Keratinocyte (primary cell): ENCODE measurements around the gene MICALL1. TPM values are rescaled to one million over a fixed set of nuclear protein-coding genes. Genes with fewer than 3 reads are reported as not detected.
A peak's percentile ranks its signal among the peaks of the same experiment; 100 is the strongest.

Source experiments
- DNase-seq: peaks from one replicate; pipeline ENCODE4 v3.0.0-alpha.2; 2011; ENCODE audit warnings: low read depth, missing footprints, low spot score
- FAIRE-seq: peaks from 2 replicates; lab custom pipeline; 2011; peaks lifted over from hg19 to GRCh38; lab: Jason Lieb, UNC
- H2AFZ ChIP-seq: 2 replicates; pipeline ENCODE4 v1.6.0; 2012; ENCODE audit warnings: low read length, control low read depth, inconsistent platforms; ENCODE audit not compliant: control insufficient read depth
- H3K27ac ChIP-seq: 2 replicates; pipeline ENCODE4 v1.5.1; 2011; ENCODE audit warnings: low read length; ENCODE audit not compliant: control insufficient read depth, insufficient read depth
- H3K27me3 ChIP-seq: 3 replicates; pipeline ENCODE4 v1.6.0; 2011; ENCODE audit warnings: low read length; ENCODE audit not compliant: control insufficient read depth, insufficient read depth; ENCODE audit errors: extremely low read depth
- H3K36me3 ChIP-seq, 2 experiments: 2 replicates in 1 of 2; 3 replicates in 1 of 2; pipeline ENCODE4 v1.5.1; 2011; ENCODE audit warnings: low read length in 2 of 2, mild to moderate bottlenecking in 1 of 2; ENCODE audit not compliant: control insufficient read depth in 2 of 2, insufficient read depth in 2 of 2; ENCODE audit errors: extremely low read depth in 1 of 2
- H3K4me1 ChIP-seq: 3 replicates; pipeline ENCODE4 v1.5.1; 2011; ENCODE audit warnings: low read length; ENCODE audit not compliant: control insufficient read depth, insufficient read depth; ENCODE audit errors: extremely low read depth
- H3K4me2 ChIP-seq: 3 replicates; pipeline ENCODE4 v1.6.0; 2011; ENCODE audit warnings: low read depth, low read length; ENCODE audit not compliant: control insufficient read depth, insufficient read depth; ENCODE audit errors: extremely low read depth
- H3K4me3 ChIP-seq, 3 experiments: fragments of 200-600 bp in 1 of 3; sonication (generic) in 1 of 3; 2 replicates in 2 of 3; 3 replicates in 1 of 3; pipeline ENCODE4 v1.5.1; 2011 to 2016; ENCODE audit warnings: low read length in 3 of 3, mild to moderate bottlenecking in 3 of 3, control low read depth in 2 of 3, inconsistent platforms in 1 of 3, low read depth in 1 of 3, mixed read lengths in 1 of 3, mixed run types in 1 of 3, moderate library complexity in 1 of 3; ENCODE audit not compliant: control insufficient read depth in 2 of 3, insufficient read depth in 2 of 3; ENCODE audit errors: extremely low read depth in 1 of 3
- H3K79me2 ChIP-seq: 2 replicates; pipeline ENCODE4 v1.6.0; 2012; ENCODE audit warnings: low read length; ENCODE audit not compliant: control insufficient read depth, insufficient read depth
- H3K9ac ChIP-seq: 3 replicates; pipeline ENCODE4 v1.6.0; 2011; ENCODE audit warnings: low read length; ENCODE audit not compliant: control insufficient read depth, insufficient read depth; ENCODE audit errors: extremely low read depth
- H3K9me1 ChIP-seq: 3 replicates; pipeline ENCODE4 v1.6.0; 2011; ENCODE audit warnings: low read length; ENCODE audit not compliant: control insufficient read depth, insufficient read depth; ENCODE audit errors: extremely low read depth
- H3K9me3 ChIP-seq: 2 replicates; pipeline ENCODE4 v1.5.1; 2012; ENCODE audit warnings: low read depth, low read length; ENCODE audit not compliant: control insufficient read depth
- H4K20me1 ChIP-seq: 3 replicates; pipeline ENCODE4 v1.6.0; 2011; ENCODE audit warnings: low read length; ENCODE audit not compliant: control insufficient read depth, insufficient read depth; ENCODE audit errors: extremely low read depth
- EZH2 ChIP-seq: IDR thresholded peaks from one replicate; pipeline ENCODE4 v1.6.1; 2012; ENCODE audit warnings: inconsistent platforms, mild to moderate bottlenecking, low read length, moderate library complexity
- dilution Hi-C: fragments of 300-500 bp; cut with MboI; formaldehyde crosslinking; loops from one replicate; pipeline ENCODE4 v1.7.0; 2020; ENCODE audit warnings: low sequenced_read_pairs; ENCODE audit not compliant: extremely low pct_ligation_motif_present
- polyA plus RNA-seq, 5 experiments: library from polyadenylated mRNA; depleted of rRNA in 3 of 5; stranded (reverse) in 3 of 5; stranded (forward) in 1 of 5; unstranded in 1 of 5; fragments of >200 nt; gene quantifications; 1 replicate in 1 of 5; 2 replicates in 3 of 5; 3 replicates in 1 of 5; pipeline versions ENCODE4 v1.2.1 to v1.2.3, GENCODE V29; 2011 to 2012; ENCODE audit warnings: missing spikeins in 2 of 5, low read depth in 1 of 5, low replicate concordance in 1 of 5
- TF ChIP-seq, protein P1 (sequence below), 3 experiments: IDR thresholded peaks in 1 of 3; conservative IDR thresholded peaks in 1 of 3; optimal IDR thresholded peaks in 1 of 3; 2 replicates in 2 of 3; 3 replicates in 1 of 3; pipeline versions ENCODE3 to v1.5.1; 2011; ENCODE audit warnings: low read length in 3 of 3, mild to moderate bottlenecking in 3 of 3, moderate library complexity in 2 of 3, control low read depth in 1 of 3, inconsistent platforms in 1 of 3; ENCODE audit not compliant: insufficient read depth in 2 of 3; ENCODE audit errors: extremely low read depth in 1 of 3

MICALL1 gene
- polyA plus RNA-seq, 1 donor (not counting 4 experiments of a cell fraction or from before 2014, with no cell fraction given) = 42.8 TPM

DNA sequence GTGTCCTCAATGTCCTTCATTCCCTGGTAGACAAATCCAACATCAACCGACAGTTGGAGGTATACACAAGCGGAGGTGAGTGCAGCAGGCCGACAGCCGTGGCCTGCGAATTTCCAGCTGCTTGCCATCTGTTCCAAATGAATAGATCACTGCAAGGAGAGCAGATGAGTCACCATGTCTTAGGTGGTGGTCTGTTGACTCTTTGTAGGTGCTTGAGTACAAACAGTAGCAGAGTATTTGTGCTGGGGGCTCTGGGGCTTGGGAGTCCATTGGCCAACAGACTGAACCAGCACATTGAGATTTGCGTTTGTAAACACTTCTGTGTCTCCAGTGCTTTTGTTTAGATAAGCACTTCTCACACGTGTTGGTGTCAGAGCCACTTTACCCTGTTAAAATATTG lies 35.8 kb upstream of the MICALL1 start:
- Histone ChIP-seq H3K79me2 (peaks cover 22% of the 10 kb centered on the region), H4K20me1 (peaks cover 9% of the 10 kb centered on the region), H3K9me1 (no peaks in the 10 kb centered on the region), H3K36me3 (peaks cover 40 to 43% of the 10 kb centered on the region in 2 experiments), H3K4me1 (no peaks in the 10 kb centered on the region), H3K27me3 (no peaks in the 10 kb centered on the region), H3K4me2 (no peak overlapping the region), H3K27ac (no peak overlapping the region), H3K9me3 (no peaks in the 10 kb centered on the region), H3K4me3 (no peak overlapping the region), H3K9ac (no peak overlapping the region), H2AFZ (no peak overlapping the region)
- FAIRE-seq = no peak
- no peak for TF ChIP-seq EZH2
- TF ChIP-seq, protein P1, sequence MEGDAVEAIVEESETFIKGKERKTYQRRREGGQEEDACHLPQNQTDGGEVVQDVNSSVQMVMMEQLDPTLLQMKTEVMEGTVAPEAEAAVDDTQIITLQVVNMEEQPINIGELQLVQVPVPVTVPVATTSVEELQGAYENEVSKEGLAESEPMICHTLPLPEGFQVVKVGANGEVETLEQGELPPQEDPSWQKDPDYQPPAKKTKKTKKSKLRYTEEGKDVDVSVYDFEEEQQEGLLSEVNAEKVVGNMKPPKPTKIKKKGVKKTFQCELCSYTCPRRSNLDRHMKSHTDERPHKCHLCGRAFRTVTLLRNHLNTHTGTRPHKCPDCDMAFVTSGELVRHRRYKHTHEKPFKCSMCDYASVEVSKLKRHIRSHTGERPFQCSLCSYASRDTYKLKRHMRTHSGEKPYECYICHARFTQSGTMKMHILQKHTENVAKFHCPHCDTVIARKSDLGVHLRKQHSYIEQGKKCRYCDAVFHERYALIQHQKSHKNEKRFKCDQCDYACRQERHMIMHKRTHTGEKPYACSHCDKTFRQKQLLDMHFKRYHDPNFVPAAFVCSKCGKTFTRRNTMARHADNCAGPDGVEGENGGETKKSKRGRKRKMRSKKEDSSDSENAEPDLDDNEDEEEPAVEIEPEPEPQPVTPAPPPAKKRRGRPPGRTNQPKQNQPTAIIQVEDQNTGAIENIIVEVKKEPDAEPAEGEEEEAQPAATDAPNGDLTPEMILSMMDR (optimal IDR thresholded peaks at IDR 0.05 in 1 of 3, IDR thresholded peaks at IDR 0.05 in 1 of 3, conservative IDR thresholded peaks at IDR 0.05 in 1 of 3; ENCODE audit: extremely low read depth in 1 of 3, insufficient read depth in 2 of 3, low read length in 3 of 3) = no peak
- dilution Hi-C loops = no loop called here
- no peak for DNase-seq

DNA sequence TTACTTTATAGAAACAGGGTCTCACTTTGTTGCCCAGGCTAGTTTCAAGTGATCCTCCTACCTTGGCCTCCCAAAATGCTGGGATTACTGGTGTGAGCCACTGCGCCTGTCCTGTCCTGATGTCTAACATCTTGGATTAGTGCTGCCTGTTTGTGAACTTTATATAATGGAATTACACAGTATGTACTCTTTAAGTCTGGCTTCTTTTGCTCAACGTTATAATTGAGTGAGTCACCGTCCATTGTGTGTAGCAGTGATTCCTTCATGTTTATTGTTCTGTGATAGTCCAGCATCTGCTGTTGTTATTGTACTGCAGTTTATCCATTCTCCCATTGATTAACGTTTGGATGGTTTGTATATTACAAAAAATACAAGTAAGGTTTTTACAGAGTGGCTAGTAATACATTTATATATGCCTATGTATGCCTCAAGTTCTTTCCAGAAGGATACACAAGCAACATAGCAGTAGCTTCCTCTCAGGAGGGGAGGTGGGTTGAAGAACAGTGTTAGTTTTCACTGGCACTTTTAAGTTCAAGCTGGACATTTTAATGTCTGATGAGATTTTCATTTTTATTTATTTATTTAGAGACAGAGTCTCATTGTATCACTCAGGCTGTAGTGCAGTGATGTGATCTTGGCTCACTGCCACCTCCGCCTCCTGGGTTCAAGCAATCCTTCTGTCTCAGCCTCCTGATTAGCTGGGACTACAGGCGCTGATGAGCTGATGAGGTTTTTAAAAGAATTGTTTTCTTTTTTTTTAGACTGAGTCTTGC lies 25.2 kb upstream of the MICALL1 start:
- Histone ChIP-seq H3K27ac (peak overlapping the region; percentile 0), H3K79me2 (peaks cover 47% of the 10 kb centered on the region), H3K9me1 (no peaks in the 10 kb centered on the region), H4K20me1 (no peaks in the 10 kb centered on the region), H3K27me3 (no peaks in the 10 kb centered on the region), H3K36me3 (peaks cover 28 to 32% of the 10 kb centered on the region in 2 experiments), H3K4me1 (peaks cover 5% of the 10 kb centered on the region), H2AFZ (no peak overlapping the region), H3K9ac (no peak overlapping the region), H3K9me3 (no peaks in the 10 kb centered on the region), H3K4me2 (no peak overlapping the region), H3K4me3 (no peak overlapping the region)
- FAIRE-seq = peak; percentile 23
- no peak for DNase-seq
- dilution Hi-C loops = no loop called here
- TF ChIP-seq, protein P1 (optimal IDR thresholded peaks at IDR 0.05 in 1 of 3, IDR thresholded peaks at IDR 0.05 in 1 of 3, conservative IDR thresholded peaks at IDR 0.05 in 1 of 3; ENCODE audit: extremely low read depth in 1 of 3, insufficient read depth in 2 of 3, low read length in 3 of 3) = no peak
- TF ChIP-seq EZH2 = no peak
